ENCODE data around the gene SPATS1.

DNA sequence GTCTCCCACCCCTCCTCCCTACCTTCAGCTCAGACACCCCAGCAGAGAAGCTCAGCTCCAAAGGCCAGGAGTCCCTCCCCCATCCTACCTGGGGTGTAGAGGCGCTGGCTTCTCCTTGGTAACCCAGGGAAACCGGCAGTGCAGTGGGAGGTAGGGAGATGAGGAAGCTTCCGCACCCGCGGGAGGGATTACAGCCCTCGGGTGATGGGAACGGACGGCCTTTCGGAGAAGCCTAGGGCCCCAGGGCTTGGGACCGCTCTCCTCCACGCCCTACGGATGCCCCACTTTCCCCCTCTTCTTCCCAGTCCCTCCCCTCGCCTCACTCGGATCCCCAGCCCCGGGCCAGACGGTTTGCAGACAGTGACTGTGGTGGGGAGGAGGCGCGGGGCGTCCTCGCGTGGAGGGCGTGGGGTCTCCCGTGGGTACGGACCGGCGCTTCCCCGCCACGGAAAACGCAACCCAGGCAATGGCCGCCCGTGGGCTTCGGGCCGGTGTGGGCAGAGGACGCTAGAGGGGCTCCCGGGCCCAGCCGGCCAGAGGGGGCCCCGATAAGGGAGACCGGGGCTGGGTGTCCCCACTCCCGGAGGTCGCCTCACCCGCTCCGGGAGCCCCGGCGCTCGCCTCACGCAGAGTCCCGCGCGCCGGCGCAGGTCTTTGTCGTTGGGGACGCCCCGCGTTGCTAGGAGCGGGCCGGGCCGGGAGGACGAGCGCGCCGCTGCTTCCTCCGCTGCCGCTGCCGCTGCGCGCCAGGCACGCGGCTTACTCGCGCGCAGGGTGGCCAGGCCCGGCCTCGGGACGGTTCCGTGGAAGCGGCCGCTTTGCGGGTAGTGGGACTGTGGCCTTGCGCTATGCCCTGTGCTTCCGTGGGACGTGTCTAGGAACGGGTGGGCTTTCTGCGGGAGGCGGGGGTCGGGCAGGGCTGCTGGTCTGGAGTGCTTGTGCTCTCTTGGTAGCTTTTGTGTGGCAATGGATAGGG is 45.1 kb upstream of the SPATS1 start:
- TF ChIP-seq CTCF (optimal IDR thresholded peaks at IDR 0.05 in 1 of 3, IDR thresholded peaks at IDR 0.05 in 1 of 3, conservative IDR thresholded peaks at IDR 0.05 in 1 of 3; ENCODE audit: extremely low read depth in 1 of 3, insufficient read depth in 2 of 3, low read length in 3 of 3) (no peak), EZH2 (IDR thresholded peaks at IDR 0.05; ENCODE audit: low read length) (peak; percentile 92)
